Ovary (tissue), 3 donors: ENCODE data around the gene PDCD5.
A peak's percentile ranks its signal among the peaks of the same experiment; 100 is the strongest.

Experiments used
- CTCF ChIP-seq, 3 donors: fragments of 450-650 bp in 2 of 3; fragments of 200-600 bp in 1 of 3; IDR thresholded peaks; one replicate each; pipeline versions ENCODE4 v1.5.1 to v1.8.0; 2016 to 2022; ENCODE audit warnings: antibody characterized with exemption in 3 of 3, mild to moderate bottlenecking in 1 of 3
- EP300 ChIP-seq: sonication (generic); formaldehyde crosslinking; IDR thresholded peaks from one replicate; pipeline ENCODE4 v1.6.1; 2017; ENCODE audit warnings: antibody characterized with exemption
- POLR2A ChIP-seq: fragments of 450-650 bp; IDR thresholded peaks from one replicate; pipeline ENCODE4 v1.6.1; 2017; ENCODE audit warnings: antibody characterized with exemption, mild to moderate bottlenecking, moderate library complexity
- donor health status: DM: no; HTN: no; CAD: no.

DNA sequence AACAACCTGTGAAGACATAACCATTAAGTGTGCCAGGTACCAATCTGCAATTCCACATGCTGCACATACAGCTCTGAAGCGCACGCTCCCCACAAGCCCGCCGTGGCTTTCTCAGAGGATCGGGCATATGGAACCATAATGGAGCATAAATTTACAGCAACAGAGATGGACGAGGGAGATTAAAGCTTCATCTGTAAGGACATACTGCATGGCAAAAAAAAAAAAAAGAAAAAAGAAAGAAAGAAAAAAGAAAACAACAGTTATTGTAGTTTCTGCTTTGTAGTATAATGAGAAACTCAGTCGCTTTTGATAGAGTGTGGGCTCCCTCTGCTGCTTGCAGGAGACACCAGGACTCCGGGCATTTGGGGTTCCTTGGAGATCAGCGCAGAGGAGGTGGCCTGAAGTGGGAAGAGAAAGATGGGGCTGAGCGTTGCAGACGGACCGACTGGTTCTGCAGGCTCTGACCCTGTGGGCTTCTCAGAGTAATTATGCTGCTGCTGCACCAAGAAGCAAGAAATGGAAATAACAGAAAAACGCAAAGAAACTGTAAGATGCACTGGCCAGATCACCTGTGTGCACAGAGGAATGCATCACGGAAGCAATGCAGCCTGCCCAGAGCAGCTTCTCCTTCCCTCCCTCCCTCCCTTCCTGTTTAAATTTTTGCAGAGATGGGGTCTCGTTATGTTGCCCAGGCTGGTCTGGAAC is 10.8 kb upstream of the PDCD5 start:
- TF ChIP-seq CTCF (IDR thresholded peaks at IDR 0.05) (peak in 2 of 3 donors; percentile 20 to 22), EP300 (no peak), POLR2A (no peak)
